ENCODE results near the gene TRA2A. TPM values are rescaled to one million over a fixed set of nuclear protein-coding genes. Genes with fewer than 3 reads are reported as not detected.

The TRA2A gene
- total RNA-seq, 1 experiment from 2014 or later: 169 TPM

DNA sequence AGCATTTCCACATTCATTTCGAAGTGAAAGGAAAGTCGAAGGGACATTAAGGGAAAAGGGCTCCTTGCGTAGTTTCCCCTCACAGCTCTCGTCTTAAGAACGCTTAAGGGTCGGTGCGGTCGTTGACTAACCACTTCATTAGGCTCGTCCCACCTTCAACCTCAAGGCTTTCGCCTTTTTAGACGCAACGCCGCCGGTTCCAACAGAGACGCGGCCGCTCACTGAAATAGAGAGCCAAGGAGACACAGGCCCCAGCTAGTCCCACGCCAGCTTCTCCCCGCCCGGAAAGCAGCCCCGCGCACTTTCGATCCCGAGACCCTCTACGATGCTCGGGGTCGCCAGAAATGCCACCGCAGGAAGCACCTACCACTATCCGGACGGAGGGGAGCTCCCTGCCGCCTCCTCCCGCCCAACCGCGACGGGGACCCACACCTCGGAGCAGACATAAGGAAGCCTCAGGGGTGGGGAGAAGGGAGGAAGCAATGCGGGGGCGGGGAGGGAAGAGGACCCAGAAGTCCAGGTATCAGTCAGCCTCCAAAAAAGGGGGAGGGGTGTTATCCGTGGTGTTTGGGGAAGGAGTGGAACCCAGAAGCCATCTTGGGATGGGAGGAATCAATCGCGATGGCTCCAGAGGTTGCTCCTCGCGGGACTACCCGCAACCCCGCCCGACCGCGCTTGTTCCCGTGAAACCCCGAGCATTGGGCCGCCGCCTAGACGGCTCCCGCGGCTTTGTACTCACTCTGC is 559 bp downstream of the TRA2A start:
- peaks cover 2% of the 10 kb centered on the region; the same call in 1 of the 2 replicates for H3K4me1 ChIP-seq (ENCODE audit: insufficient read depth, low read length)
- H3K4me2 ChIP-seq (ENCODE audit: insufficient read depth, insufficient read length, low read length): peak overlapping the region; percentile 63
- H3K36me3 Mint-ChIP-seq (ENCODE audit: insufficient read depth in 1 of 3, low read depth in 3 of 3): peaks cover 11 to 33% (median 31%) of the 10 kb centered on the region in 3 experiments
- peaks cover 2% of the 10 kb centered on the region for H3K27me3 Mint-ChIP-seq (ENCODE audit: low read depth)
- H3K18ac ChIP-seq (ENCODE audit: insufficient read length, low read depth, low read length): peak overlapping the region; percentile 100
- H3T11ph ChIP-seq (ENCODE audit: low read length): peak overlapping the region; percentile 93
- H2BK5ac ChIP-seq (ENCODE audit: insufficient read length, low read length): peak overlapping the region; percentile 92
- H2AFZ ChIP-seq (ENCODE audit: low read length): no peak overlapping the region
- H3K9ac ChIP-seq (ENCODE audit: extremely low read depth, insufficient read length, low read length): peak overlapping the region; percentile 99
- DNase-seq: peak; percentile 45
- peak overlapping the region; percentile 98 for H2BK120ac ChIP-seq (ENCODE audit: low read depth, low read length, poor library complexity, severe bottlenecking)
- peaks cover 47% of the 10 kb centered on the region for H3K79me2 ChIP-seq (ENCODE audit: insufficient read depth, low read length)
- peak overlapping the region; percentile 100 for H3K27ac Mint-ChIP-seq
- H3K27me3 ChIP-seq (ENCODE audit: insufficient read depth, low read length): no peaks in the 10 kb centered on the region
- peak overlapping the region; percentile 89 to 99 for H3K4me3 Mint-ChIP-seq
- H3K23ac ChIP-seq (ENCODE audit: insufficient read length, low read depth, low read length): no peak overlapping the region
- no CpG with 5 or more reads among the region's 55 CpGs for WGBS (ENCODE audit: extremely low coverage, insufficient read length, low lambda C conversion rate)
- H4K20me1 ChIP-seq (ENCODE audit: control insufficient read depth, insufficient read depth, insufficient read length): no peaks in the 10 kb centered on the region
- H2BK12ac ChIP-seq (ENCODE audit: insufficient read length, low read depth, low read length): peak overlapping the region; percentile 26
- peak overlapping the region; percentile 84 for H3K56ac ChIP-seq (ENCODE audit: insufficient read length, low read depth, low read length)
- peak overlapping the region; percentile 48 for H3K27ac ChIP-seq (ENCODE audit: insufficient read length, low read depth, low read length)
- H4K8ac ChIP-seq (replicated peaks; ENCODE audit: insufficient read length, low read depth, low read length): peak overlapping the region; percentile 99
- no peaks in the 10 kb centered on the region for H3K79me1 ChIP-seq (ENCODE audit: insufficient read depth, low read depth, low read length, poor library complexity, severe bottlenecking)
- peak overlapping the region; percentile 91 for H2AK5ac ChIP-seq (ENCODE audit: insufficient read length, low read length)
- H3K14ac ChIP-seq (ENCODE audit: insufficient read depth, low read length): peak overlapping the region; percentile 100
- H3K4ac ChIP-seq (ENCODE audit: low read depth, low read length): peak overlapping the region; percentile 73
- peak overlapping the region; percentile 95 for H4K5ac ChIP-seq (ENCODE audit: insufficient read length, low read depth, low read length)
- TF ChIP-seq, protein P1, sequence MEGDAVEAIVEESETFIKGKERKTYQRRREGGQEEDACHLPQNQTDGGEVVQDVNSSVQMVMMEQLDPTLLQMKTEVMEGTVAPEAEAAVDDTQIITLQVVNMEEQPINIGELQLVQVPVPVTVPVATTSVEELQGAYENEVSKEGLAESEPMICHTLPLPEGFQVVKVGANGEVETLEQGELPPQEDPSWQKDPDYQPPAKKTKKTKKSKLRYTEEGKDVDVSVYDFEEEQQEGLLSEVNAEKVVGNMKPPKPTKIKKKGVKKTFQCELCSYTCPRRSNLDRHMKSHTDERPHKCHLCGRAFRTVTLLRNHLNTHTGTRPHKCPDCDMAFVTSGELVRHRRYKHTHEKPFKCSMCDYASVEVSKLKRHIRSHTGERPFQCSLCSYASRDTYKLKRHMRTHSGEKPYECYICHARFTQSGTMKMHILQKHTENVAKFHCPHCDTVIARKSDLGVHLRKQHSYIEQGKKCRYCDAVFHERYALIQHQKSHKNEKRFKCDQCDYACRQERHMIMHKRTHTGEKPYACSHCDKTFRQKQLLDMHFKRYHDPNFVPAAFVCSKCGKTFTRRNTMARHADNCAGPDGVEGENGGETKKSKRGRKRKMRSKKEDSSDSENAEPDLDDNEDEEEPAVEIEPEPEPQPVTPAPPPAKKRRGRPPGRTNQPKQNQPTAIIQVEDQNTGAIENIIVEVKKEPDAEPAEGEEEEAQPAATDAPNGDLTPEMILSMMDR (conservative IDR thresholded peaks at IDR 0.05): no peak
- peaks cover 45 to 54% of the 10 kb centered on the region in 2 experiments for H3K4me1 Mint-ChIP-seq
- no peak overlapping the region for H2BK20ac ChIP-seq (ENCODE audit: low read depth, low read length, poor library complexity, severe bottlenecking)
- no peak overlapping the region for H2BK15ac ChIP-seq (ENCODE audit: low read depth, low read length)
- H4K91ac ChIP-seq (ENCODE audit: insufficient read length, low read depth, low read length): peak overlapping the region; percentile 99
- no peaks in the 10 kb centered on the region for H3K23me2 ChIP-seq (ENCODE audit: insufficient read length, low read depth, low read length, poor library complexity, severe bottlenecking)
- no peaks in the 10 kb centered on the region for H3K9me3 ChIP-seq (ENCODE audit: control insufficient read depth, low read depth, low read length)
- H3K9me3 Mint-ChIP-seq: peaks cover 0 to 3% of the 10 kb centered on the region in 2 experiments; a peak in 2 of 5 replicates
